GM23338 (cell line): ENCODE results near the gene KRTAP2-4. TPM values are rescaled to one million over a fixed set of nuclear protein-coding genes. Genes with fewer than 3 reads are reported as not detected.

Experiments used
- ATAC-seq: fragments of 200-7000 bp; cut with Tn5 transposase; 3 replicates; pipeline ENCODE4 v1.9.1; 2020
- DNase-seq: peaks from one replicate; pipeline ENCODE4 v3.0.0-alpha.2; 2015; ENCODE audit warnings: low spot score
- H2AFZ ChIP-seq: fragments of 200-600 bp; sonication (generic); 2 replicates; pipeline ENCODE4 v1.8.0; 2016; ENCODE audit warnings: antibody characterized with exemption, mild to moderate bottlenecking, moderate library complexity
- H3F3A ChIP-seq: fragments of 200-600 bp; sonication (generic); replicated peaks from 2 replicates; pipeline ENCODE4 v1.8.0; 2017; ENCODE audit warnings: antibody characterized with exemption, mixed run types, low read depth
- H3K27ac ChIP-seq: fragments of 200-600 bp; sonication (generic); 2 replicates; pipeline ENCODE4 v1.6.1; 2016; ENCODE audit warnings: low read depth
- H3K27me3 ChIP-seq: fragments of 200-600 bp; sonication (generic); 2 replicates; pipeline ENCODE4 v1.8.0; 2016; ENCODE audit warnings: mild to moderate bottlenecking, mixed run types, moderate library complexity; ENCODE audit not compliant: insufficient read depth
- H3K36me3 ChIP-seq: fragments of 200-600 bp; sonication (generic); 2 replicates; pipeline ENCODE4 v1.8.0; 2016; ENCODE audit warnings: mild to moderate bottlenecking; ENCODE audit not compliant: insufficient read depth
- H3K4me1 ChIP-seq: fragments of 200-600 bp; sonication (generic); 2 replicates; pipeline ENCODE4 v1.8.0; 2016; ENCODE audit warnings: mild to moderate bottlenecking, moderate library complexity; ENCODE audit not compliant: insufficient read depth
- H3K4me2 ChIP-seq: fragments of 200-600 bp; sonication (generic); 2 replicates; pipeline ENCODE4 v1.7.1; 2017; ENCODE audit warnings: mixed run types
- H3K4me3 ChIP-seq: fragments of 200-600 bp; sonication (generic); 2 replicates; pipeline ENCODE4 v1.6.1; 2016; ENCODE audit warnings: mixed run types
- H3K79me2 ChIP-seq: fragments of 200-600 bp; sonication (generic); replicated peaks from 2 replicates; pipeline ENCODE4 v1.8.0; 2017; ENCODE audit warnings: mild to moderate bottlenecking; ENCODE audit not compliant: insufficient read depth
- H3K9me2 ChIP-seq: fragments of 200-600 bp; sonication (generic); 2 replicates; pipeline ENCODE4 v1.8.0; 2017; ENCODE audit not compliant: insufficient read depth
- H4K20me1 ChIP-seq: fragments of 200-600 bp; sonication (generic); replicated peaks from 2 replicates; pipeline ENCODE4 v1.8.0; 2017; ENCODE audit warnings: mild to moderate bottlenecking; ENCODE audit not compliant: insufficient read depth
- H3K27ac Mint-ChIP-seq: 2 replicates; pipeline ENCODE4 v1.8.0; 2020; ENCODE audit warnings: inconsistent platforms, mild to moderate bottlenecking, moderate library complexity, mixed read lengths
- H3K27me3 Mint-ChIP-seq: 3 replicates; pipeline ENCODE4 v1.8.0; 2022; ENCODE audit warnings: low read depth, mild to moderate bottlenecking, moderate library complexity, mixed read lengths, inconsistent platforms; ENCODE audit not compliant: insufficient read depth, poor library complexity
- H3K36me3 Mint-ChIP-seq: 3 replicates; pipeline ENCODE4 v1.8.0; 2021; ENCODE audit warnings: low read depth, mild to moderate bottlenecking, inconsistent platforms, moderate library complexity, mixed read lengths
- H3K4me1 Mint-ChIP-seq: 3 replicates; pipeline ENCODE4 v1.8.0; 2020; ENCODE audit warnings: mild to moderate bottlenecking, inconsistent platforms, mixed read lengths
- H3K4me3 Mint-ChIP-seq: 3 replicates; pipeline ENCODE4 v1.8.0; 2021; ENCODE audit warnings: moderate library complexity, mild to moderate bottlenecking, inconsistent platforms, mixed read lengths
- H3K9me3 Mint-ChIP-seq: 3 replicates; pipeline ENCODE4 v1.8.0; 2020; ENCODE audit warnings: moderate library complexity, mild to moderate bottlenecking, inconsistent platforms, mixed read lengths
- CREB1 ChIP-seq: fragments of 250-450 bp; sonication (Bioruptor Pico); IDR thresholded peaks from 2 replicates; pipeline ENCODE4 v1.5.0; 2020; ENCODE audit warnings: low read depth, mild to moderate bottlenecking, moderate library complexity
- CTCF ChIP-seq, 2 experiments: fragments of 200-600 bp in 1 of 2; sonication (generic) in 1 of 2; conservative IDR thresholded peaks; 2 replicates each; pipeline versions ENCODE4 v1.5.1 to v1.6.1; 2016 to 2017; ENCODE audit warnings: antibody characterized with exemption in 2 of 2, low read depth in 2 of 2, mild to moderate bottlenecking in 2 of 2, moderate library complexity in 1 of 2
- ETS1 ChIP-seq: IDR thresholded peaks from 2 replicates; pipeline ENCODE4 v1.6.1; 2016; ENCODE audit warnings: antibody characterized with exemption
- EZH2 ChIP-seq: fragments of 200-600 bp; sonication (generic); IDR thresholded peaks from one replicate; pipeline ENCODE4 v1.8.0; 2017; ENCODE audit warnings: antibody characterized with exemption, mild to moderate bottlenecking, low read depth; ENCODE audit not compliant: unreplicated experiment
- EZH2phosphoT487 ChIP-seq: fragments of 200-600 bp; sonication (generic); IDR thresholded peaks from one replicate; pipeline ENCODE4 v1.8.1; 2018; ENCODE audit warnings: antibody characterized with exemption; ENCODE audit not compliant: unreplicated experiment
- JUNB ChIP-seq: IDR thresholded peaks from one replicate; pipeline ENCODE4 v1.6.1; 2016; ENCODE audit warnings: antibody characterized with exemption; ENCODE audit not compliant: unreplicated experiment
- NANOG ChIP-seq: IDR thresholded peaks from 2 replicates; pipeline ENCODE4 v1.6.1; 2016; ENCODE audit warnings: antibody characterized with exemption, borderline replicate concordance
- POLR2AphosphoS5 ChIP-seq: IDR thresholded peaks from 2 replicates; pipeline ENCODE4 v1.6.1; 2016; ENCODE audit warnings: antibody characterized with exemption, low read depth
- REST ChIP-seq: IDR thresholded peaks from one replicate; pipeline ENCODE4 v1.6.1; 2018; ENCODE audit warnings: antibody characterized with exemption; ENCODE audit not compliant: unreplicated experiment
- STAT1 ChIP-seq: IDR thresholded peaks from one replicate; pipeline ENCODE4 v1.6.1; 2016; ENCODE audit warnings: antibody characterized with exemption; ENCODE audit not compliant: unreplicated experiment
- ZNF114 ChIP-seq: fragments of 250-450 bp; sonication (Bioruptor Pico); IDR thresholded peaks from 2 replicates; pipeline ENCODE4 v1.5.0; 2020; ENCODE audit warnings: mild to moderate bottlenecking, moderate library complexity
- ZNF331 ChIP-seq: fragments of 250-450 bp; sonication (Bioruptor Pico); IDR thresholded peaks from 2 replicates; pipeline ENCODE4 v1.5.0; 2020; ENCODE audit warnings: low read depth, mild to moderate bottlenecking, moderate library complexity
- ZNF462 ChIP-seq: fragments of 250-450 bp; sonication (Bioruptor Pico); IDR thresholded peaks from 2 replicates; pipeline ENCODE4 v1.5.0; 2020; ENCODE audit warnings: mild to moderate bottlenecking, moderate library complexity
- polyA plus RNA-seq: library from polyadenylated mRNA; unstranded; fragments of >200 nt; fragmentation: Nextera tagmentation; extraction: Ambion mirVana; gene quantifications from 2 replicates; pipeline ENCODE4 v1.2.1, GENCODE V29; 2016
- total RNA-seq: library from RNA; depleted of rRNA; stranded (reverse); fragments of >200 nt; shearing (Covaris generic); gene quantifications from 2 replicates; pipeline ENCODE4 v1.2.3, GENCODE V29; 2014

Gene KRTAP2-4
- total and polyA plus RNA-seq, 2 experiments from 2014 or later, result not detected

GRCh38 chr17:41015454-41015853 is 50.2 kb downstream of the KRTAP2-4 start:
- no peaks in the 10 kb centered on the region for H3K4me1 Mint-ChIP-seq
- no peaks in the 10 kb centered on the region for H3K27me3 ChIP-seq
- no peak overlapping the region for H3K4me2 ChIP-seq
- no peak overlapping the region for H3K4me3 Mint-ChIP-seq
- no peaks in the 10 kb centered on the region for H3K27me3 Mint-ChIP-seq
- DNase-seq (no peak), ATAC-seq (no peak)
- no peaks in the 10 kb centered on the region for H3K36me3 ChIP-seq
- TF ChIP-seq ZNF462 (CRISPR knock-in tag) (no peak), NANOG (no peak), STAT1 (no peak), EZH2phosphoT487 (no peak), ZNF114 (CRISPR knock-in tag) (no peak), REST (no peak), CREB1 (CRISPR knock-in tag) (no peak), JUNB (no peak), EZH2 (no peak), ZNF331 (no peak), CTCF (conservative IDR thresholded peaks at IDR 0.05; ENCODE audit: low read depth in 2 of 2) (no peak), ETS1 (no peak), POLR2AphosphoS5 (no peak)
- H3K9me3 Mint-ChIP-seq, result no peaks in the 10 kb centered on the region
- no peak overlapping the region for H3K27ac Mint-ChIP-seq
- H3K36me3 Mint-ChIP-seq, result no peaks in the 10 kb centered on the region
- no peaks in the 10 kb centered on the region; the same call in 1 of the 2 replicates for H3K9me2 ChIP-seq
- no peak overlapping the region for H3K27ac ChIP-seq
- no peaks in the 10 kb centered on the region for H3K79me2 ChIP-seq
- no peaks in the 10 kb centered on the region for H4K20me1 ChIP-seq
- H3K4me3 ChIP-seq, result no peak overlapping the region
- H2AFZ ChIP-seq, result 0 out of 2 replicates have a peak overlapping the region, but pooled peaks have one; percentile 18
- H3F3A ChIP-seq, result no peaks in the 10 kb centered on the region
- H3K4me1 ChIP-seq, result no peaks in the 10 kb centered on the region
